G401 (cell line): Measurements from ENCODE around the gene DDX19B. TPM values are rescaled to one million over a fixed set of nuclear protein-coding genes. Genes with fewer than 3 reads are reported as not detected.
"Not testable (repeated sequence)": the region's sequence is repeated elsewhere in the genome, so short reads cannot be mapped to it uniquely, and the experiment has no call there.

Experiments
- DNase-seq: peaks from one replicate; pipeline ENCODE4 v3.0.0-alpha.2; 2015; ENCODE audit warnings: low spot score
- in situ Hi-C: cut with HindIII; loops from 2 replicates; pipeline ENCODE4 v1.10.0; 2016; ENCODE audit warnings: low sequenced_read_pairs, mixed read lengths
- total RNA-seq: library from RNA; depleted of rRNA; stranded (reverse); fragments of >200 nt; shearing (Covaris generic); gene quantifications from 2 replicates; pipeline ENCODE4 v1.2.3, GENCODE V29; 2014

DDX19B gene
- total RNA-seq, 1 experiment from 2014 or later, result 65.2 TPM

DNA sequence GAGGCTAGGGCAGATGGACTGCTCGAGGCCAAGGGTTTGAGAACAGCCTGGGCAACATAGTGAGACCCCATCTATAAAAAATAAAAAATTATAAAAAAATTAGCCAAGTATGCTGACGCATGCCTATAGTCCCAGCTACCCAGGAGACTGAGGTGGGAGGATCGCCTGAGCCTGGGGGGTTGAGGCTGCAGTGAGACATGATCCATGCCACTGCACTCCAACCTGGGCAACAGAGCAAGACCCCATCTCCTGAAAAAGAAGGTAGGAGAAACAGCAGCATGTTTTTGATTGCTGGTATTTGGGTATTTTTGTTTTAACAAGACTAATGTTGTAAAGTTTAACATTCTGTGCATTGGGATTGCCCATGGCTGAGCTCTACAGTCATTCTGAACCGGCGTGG, 38.8 kb downstream of the DDX19B start:
- in situ Hi-C loops, result no loop called here
- DNase-seq, result no peak

DNA sequence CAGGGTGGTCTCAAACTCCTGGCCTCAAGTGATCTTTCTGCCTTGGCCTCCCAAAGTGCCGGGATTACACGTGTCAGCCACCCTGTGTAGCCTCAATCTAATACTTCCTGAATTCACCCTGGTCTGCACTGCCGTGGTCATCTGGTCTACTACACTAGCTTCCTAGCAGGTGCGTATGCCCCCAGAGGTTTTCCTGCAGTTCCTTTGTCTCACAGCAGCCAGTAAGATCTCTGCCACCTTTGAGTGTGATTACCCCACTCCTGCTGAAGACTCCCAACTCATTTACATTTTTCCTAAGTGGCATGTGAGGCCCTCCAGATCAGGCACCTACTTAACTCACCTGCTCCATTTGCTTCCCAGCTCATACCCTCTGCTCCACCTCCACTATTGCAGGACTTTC, 42.6 kb downstream of the DDX19B start:
- DNase-seq, result no peak
- in situ Hi-C loops, result no loop called here

DNA sequence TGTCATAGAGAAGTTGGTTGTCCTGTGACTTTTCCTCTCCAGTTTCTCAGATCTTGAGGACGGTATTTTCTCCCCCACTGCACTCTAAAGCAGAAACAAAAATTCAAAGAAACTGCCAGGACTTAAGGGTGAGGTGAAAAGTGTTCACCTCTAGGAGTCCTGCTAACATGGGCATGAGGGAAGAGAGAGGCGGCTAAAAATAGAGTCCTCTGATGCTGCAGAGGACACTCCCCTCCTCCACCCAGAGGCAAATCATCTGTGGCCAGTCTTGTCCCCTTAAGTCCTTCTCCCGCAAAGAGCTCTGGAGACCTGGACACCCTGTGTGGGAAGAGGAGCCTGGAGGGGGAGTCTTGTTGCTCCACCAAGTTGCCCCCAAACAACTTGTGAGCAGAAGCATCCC, 43.0 kb downstream of the DDX19B start:
- in situ Hi-C loops, result no loop called here
- no peak for DNase-seq

DNA sequence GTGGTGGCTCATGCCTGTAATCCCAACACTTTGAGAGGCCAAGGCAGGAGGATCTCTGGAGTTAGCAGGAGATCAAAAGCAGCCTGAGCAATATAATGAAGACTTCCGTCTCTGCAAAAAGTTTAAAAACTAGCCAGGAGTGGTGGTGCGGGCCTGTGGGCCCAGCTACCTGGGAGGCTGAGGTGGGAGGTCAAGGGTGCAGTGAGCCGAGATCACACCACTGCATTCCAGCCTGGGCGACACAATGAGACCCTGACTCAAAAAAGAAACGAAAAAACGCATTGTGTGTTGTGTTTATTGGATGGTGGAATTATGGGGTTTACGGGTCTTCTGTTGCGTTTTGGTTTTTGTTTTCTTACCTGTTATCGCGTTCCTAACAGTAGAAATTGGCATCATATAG, 46.9 kb downstream of the DDX19B start:
- in situ Hi-C loops, result no loop called here
- DNase-seq, result no peak

DNA sequence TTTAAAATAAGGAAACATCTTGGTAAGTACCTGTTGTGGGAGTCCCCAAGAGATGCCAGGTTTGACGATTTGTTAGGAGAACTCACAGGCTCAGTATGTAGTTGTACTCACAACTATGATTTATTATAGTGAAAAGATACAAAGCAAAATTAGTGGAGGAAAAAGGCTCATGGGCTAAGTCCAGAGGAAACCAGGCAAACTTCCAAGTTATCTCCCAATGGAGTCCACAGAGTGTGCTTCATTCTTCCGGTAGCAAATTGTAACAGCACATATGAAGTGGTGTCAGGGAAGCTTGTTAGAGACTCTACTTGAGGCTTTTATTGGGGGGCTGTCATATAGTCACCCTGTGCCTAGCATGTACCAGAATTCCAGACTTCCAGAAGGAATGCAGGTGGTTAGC, 50.0 kb downstream of the DDX19B start:
- in situ Hi-C loops, result no loop called here
- DNase-seq, result no peak

DNA sequence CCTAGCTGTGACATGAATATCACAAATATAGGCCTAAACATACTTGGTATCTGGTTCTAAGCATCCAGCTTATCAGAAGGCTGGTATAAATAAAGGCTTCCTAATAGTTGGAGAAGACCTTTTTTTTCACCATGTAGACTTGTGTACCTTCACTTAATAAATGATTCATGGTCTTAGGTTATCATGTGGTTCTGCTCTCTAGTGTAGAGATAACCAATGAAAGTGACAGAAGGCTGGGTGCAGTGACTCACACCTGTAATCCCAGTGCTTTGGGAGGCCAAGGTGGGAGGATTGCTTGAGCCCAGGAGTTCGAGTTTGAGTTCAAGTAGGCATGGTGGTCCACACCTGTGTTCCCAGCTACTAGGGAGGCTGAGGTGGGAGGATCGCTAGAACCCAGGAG, 50.8 kb downstream of the DDX19B start:
- in situ Hi-C loops, result no loop called here

DNA sequence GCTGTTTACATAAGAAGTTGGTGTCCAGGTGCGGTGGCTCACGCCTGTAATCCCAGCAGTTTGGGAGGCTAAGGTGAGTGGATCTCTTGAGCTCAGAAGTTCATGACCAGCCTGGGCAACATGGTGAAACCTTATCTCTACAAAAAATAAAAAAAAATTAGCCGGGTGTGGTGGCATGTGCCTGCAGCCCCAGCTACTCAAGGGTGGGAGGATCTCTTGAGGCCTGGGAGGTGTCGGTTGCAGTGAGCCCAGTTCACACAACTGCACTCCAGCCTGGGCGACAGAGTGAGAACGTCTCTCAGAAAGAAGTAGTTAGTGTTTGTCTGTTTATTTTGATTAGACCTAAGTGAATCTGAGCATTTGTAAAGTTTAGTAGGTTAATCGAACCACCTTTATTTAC, 60.6 kb downstream of the DDX19B start:
- in situ Hi-C loops, result no loop called here
- no peak for DNase-seq

More for the DNA sequence above, 50.8 kb downstream of the DDX19B start:
- DNase-seq, result no peak

DNA sequence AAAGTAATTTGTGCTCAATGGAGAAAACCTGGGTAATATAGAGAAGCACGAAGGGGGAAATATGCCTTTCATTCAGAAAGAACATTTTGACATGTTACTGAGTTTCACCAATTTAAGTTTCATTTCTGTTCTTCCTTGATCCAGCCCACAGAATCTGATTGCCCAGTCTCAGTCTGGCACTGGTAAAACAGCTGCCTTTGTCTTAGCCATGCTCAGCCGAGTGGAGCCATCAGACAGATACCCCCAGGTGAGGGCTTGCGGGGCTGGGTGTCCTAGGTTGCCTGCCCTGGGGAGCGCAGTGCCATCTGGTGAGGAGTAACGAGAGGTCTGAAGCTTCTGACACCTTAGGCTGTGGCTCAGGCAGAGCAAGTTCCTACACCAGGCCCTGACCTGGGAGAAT, 65.4 kb downstream of the DDX19B start:
- in situ Hi-C loops, result no loop called here
- DNase-seq, result no peak

DNA sequence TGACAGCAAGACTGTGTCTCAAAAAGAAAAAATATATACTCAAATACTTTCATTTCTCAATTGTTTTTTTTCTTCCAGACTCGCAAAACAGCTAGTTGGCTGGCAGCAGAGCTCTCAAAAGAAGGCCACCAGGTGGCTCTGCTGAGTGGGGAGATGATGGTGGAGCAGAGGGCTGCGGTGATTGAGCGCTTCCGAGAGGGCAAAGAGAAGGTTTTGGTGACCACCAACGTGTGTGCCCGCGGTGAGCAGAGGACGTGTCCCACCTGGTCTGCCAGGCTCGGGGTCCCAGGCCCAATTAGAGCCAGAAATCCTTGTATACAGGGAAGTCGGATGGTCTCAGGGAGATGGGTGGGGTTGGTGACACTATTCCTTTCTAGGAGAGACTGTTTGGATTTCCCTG, 71.2 kb downstream of the DDX19B start:
- DNase-seq, result peak; percentile 69
- in situ Hi-C loops, result not testable (repeated sequence)

DNA sequence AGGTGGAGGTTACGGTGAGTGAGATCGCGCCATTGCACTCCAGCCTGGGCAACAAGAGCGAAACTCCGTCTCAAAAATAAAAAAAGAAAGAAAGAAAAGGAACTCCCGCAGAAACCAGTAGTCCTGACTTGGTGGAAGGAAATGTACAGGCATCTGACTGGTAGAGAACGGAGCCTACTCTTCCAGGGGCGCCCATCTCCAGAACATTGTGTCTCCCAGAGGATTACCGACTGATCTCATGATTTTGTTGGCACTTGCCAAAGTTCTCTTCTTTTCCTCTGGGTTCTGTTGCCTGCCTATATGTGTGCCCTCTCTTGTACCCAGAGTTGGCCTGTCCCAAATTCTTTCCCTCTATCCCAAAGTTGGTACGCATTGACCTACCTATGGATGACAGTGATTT, 71.9 kb downstream of the DDX19B start:
- in situ Hi-C loops, result no loop called here
- no peak for DNase-seq

DNA sequence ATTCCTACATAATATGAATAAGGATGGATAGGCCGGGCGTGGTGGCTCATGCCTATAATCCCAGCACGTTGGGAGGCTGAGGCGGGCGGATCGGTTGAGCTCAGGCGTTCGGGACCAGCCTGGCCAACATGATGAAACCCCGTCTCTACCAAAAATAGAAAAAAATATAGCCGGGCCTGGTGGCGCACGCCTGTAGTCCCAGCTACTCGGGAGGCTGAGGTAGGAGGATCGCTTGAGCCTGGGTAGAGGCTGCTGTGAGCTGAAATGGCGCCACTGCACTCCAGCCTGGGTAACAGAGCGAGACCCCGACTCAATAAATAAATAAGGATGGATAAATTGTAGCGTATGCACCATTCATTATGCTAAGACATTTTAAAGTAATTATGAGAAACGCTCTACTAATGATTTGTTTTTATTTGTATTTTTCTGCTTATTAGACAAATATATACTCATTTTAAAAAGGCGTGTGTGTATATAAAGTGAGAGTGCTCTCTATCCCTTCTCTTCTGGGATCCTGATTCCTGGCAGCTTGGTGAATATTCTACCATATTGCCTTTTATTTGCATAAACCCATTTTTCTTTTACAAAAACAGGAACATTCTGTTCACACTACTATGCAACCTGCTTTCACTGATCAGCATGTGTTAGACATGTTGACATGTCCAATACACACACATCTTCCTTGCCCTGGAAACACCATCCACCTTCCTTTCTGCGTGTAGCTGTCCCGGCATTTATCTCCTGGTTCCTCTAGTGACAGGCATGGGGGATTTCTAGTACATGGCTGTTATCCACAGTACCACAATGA, 74.1 kb downstream of the DDX19B start:
- DNase-seq, result no peak
- in situ Hi-C loops, result no loop called here

DNA sequence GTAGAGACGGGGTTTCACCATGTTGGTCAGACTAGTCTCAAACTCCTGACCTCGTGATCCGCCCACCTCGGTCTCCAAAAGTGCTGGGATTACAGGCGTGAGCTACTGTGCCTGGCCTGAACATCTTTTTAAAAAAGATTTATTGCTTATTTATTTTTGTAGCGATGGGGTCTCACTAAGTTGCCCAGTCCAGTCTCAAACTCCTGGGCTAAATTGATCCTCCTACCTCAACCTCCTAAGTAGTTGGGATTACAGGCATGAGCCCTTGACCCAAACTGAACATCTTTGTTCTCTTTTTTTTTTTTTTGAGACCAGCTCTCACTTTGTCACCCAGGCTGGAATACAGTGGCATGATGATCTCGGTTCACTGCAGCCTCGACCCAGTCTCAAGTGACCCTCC, 75.2 kb downstream of the DDX19B start:
- DNase-seq, result no peak
- in situ Hi-C loops, result no loop called here

DNA sequence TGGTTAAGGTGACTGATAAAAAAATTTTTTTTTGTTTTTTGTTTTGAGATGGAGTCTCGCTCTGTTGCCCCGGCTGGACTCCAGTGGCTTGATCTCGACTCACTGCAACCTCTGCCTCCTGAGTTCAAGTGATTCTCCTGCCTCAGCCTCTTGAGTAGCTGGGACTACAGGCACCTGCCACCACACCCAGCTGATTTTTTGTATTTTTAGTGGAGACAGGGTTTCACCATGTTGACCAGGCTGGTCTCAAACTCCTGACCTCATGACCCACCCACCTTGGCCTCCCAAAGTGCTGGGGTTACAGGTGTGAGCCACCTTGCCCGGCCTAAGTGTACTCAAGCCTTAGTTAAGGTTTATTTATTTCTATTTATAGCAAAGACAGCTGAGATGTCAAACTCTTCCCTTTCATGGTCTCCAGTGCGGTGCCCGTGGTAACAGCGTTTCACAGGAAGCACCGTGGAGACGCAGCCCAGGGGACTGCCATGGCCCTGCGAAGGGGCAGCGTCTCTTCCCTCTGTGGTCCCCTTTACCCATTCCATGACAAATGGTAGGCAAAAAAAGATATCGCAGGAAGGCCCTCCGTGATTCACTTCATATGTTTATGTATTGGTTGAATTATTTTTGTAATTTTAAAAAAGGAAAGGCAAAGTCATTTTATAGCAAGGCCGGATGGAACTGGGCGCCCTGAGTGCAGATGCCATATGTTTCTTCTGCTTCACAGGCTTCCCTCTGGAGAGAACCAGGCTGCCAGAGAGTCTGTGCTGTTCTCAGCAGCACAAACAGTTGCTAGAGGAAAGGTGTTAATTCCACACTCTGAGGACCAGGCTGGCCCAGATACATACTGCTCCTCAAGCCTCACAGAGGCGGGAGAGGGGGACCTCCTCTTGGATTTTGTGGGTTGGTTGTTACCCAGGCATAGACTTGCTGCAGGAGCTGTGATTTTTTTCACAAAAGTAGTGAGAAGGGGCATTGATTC, 76.9 kb downstream of the DDX19B start:
- in situ Hi-C loops, result no loop called here
- DNase-seq, result peak; percentile 95

DNA sequence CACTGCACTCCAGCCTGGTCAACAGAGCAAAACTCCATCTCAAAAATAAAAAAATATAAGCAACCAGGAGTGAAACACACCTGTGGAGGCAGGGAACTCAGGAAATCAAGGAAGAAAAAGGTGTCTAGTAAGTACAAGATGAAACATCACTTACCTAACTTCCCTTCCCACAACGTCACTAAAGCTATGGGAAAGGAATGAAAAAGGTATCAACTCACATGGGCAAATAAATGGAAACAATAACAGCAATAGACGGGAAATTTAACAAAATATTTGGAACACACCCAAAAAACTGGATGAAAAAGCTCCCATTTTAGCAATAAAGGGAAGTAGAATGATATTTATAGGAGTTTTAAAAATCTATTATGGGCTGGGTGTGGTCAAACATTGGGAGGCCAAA, 78.8 kb downstream of the DDX19B start:
- no peak for DNase-seq
- in situ Hi-C loops, result no loop called here

DNA sequence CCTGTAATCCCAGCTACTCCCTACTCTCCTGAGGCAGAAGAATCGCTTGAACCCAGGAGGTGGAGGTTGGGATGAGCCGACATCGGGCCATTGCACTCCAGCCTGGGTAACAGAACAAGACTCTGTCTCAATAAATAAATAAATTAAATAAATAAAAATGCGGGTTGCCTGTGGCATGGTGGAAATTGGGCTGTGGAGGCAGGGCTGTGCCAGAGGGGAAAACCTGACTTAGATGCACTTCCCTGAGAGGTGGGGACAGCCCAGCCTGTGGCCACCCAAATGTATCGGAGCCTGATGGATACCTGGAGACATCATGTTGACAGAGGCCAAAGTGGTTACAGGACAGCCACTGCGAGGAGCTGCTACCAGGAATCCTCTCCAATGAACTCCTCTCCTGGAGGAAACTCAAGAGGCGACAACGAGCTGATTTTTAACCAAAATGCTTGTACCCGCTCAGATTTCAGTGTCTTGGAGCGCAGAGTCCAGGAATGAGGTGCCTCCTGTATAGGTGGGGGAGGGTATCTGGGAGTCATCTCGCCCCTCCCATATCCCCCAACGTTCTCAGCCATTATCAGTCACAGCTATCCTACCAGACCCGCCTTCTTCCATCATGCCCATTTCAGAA, 80.0 kb downstream of the DDX19B start:
- DNase-seq, result no peak
- in situ Hi-C loops, result no loop called here

DNA sequence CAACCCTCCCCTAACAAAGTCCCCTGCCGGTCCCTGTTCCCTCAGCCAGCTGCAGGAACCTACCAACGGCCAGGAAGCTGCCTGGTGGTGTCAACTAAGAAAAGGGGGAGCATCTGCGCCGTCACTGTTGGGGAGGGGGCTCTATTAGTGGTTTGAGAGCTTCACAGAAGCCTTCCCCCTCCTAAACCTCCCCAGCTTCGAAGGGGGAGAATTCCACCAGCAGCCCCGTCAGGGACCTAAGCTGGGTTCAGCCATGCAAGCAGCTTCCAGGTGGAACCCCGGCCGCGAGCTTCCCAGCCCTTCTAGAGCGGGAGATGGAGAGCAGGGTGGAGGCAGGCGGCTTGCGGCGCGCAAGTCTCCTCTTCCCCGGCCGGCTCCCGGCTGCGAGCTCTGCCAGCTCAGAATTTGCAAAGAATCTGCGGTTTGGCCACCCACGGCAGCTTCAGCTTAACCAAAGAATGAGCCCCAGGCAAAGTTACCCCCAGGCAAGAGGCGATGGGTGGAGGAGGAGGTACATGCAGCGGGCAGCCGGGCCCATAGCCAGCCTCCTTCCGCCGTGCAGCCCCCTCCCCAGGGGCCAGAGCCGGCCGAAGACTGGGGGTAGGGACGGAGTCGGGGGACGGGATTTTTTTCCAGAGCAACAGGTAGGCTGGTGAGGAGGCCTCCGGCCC, 81.4 kb downstream of the DDX19B start:
- in situ Hi-C loops, result no loop called here
- DNase-seq, result peak; percentile 53

DNA sequence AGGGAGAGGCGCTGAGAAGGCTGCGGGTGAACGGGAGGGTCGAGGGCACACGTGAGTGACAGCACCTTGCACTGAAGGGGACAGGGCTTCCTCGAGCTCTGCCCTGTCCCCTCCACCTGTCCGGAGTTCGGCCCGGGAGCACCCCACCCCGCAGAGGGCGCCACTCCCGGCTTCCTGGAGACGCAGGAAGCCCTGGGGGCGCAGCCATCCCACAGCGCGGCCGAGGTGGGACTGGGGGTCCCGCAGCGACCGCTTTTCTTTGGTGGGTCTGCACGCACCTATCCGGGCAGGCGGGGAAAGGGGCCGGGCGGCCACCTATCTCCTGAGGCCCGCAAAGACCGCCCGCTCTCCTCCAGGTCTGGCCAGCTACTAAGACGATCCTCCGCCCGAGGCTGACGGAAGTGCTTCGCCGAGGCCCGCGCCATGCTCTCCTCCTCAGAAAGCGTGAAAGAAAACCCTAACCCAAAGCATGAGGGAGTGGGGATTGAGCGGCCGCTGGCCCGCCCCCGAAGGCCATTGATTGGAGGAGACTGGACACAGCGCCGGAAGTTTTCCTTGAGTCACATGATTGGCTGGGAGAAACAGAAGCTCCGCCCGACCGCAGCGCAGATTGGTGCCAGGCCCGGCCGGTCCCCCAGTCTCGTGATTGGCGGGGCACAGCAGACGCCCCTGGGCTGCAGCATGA, 82.1 kb downstream of the DDX19B start:
- peak; percentile 99 for DNase-seq
- in situ Hi-C loops, result no loop called here

DNA sequence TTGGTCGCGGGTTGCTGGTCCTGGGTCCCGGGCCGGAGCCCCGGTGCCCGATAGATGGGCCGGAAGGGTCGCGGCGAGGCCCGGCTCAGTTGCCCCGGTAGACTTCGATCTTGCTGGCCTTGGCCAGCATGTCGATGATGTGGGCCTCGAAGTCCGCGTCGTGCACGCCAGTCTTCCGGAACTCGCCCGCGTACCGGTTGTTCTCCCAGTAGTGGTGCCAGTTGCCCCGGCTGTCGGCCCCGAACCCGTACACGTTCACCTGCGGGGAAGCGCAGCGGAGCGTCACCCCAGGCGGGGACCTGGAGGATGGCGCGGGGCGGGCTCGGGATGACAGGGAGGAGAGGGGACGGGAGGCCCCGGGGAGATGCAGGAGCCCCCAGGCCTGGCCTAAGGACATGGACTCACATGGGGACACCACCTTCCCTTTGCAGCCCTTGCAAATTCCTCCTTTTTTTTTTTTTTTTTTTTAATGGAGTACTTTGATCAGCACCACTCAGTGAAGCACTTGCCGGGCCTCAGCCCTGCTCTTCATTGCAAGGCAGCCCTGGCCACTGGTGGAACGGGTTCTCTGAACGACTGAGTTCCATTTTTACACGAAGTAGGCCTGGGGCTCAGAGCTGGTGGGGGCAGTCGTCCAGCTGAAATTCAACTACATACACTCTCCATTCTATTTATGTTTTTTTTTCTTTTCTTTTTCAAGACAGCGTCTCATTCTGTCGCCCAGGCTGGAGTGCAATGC, 82.8 kb downstream of the DDX19B start:
- in situ Hi-C loops, result no loop called here
- DNase-seq, result no peak
